Right kidney (tissue), 1 donor: ENCODE data around the gene TTC12.
A peak's percentile ranks its signal among the peaks of the same experiment; 100 is the strongest.

ENCODE experiments used
- DNase-seq: peaks from one replicate; pipeline ENCODE4 v3.0.0-alpha.2; 2016

TTC12 gene

DNA sequence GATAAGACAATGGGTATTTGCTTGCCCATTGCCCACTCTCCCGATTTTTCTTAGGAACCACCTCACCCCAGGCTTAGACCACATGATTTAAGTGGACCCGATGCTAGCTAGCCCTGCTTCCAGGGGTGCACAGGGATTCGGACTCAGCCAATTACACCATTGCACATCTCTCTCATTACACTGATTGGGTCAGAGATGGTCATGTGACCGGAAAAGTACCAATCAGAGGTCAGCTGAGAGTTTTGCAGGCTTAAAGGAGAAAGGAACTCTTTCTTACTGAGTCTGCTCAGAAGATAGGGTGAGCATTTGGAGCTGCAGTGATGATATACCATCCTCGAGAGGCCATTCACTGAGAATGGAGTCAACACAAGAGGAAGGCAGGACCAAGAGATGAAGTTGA lies 61.0 kb downstream of the TTC12 start:
- DNase-seq: no peak

- DNase-seq: no peak
These were observed 61.8 kb downstream of the TTC12 start for GRCh38 chr11:113376156-113376555.

- DNase-seq: no peak
These were observed 63.5 kb downstream of the TTC12 start for GRCh38 chr11:113377681-113378412.

DNA sequence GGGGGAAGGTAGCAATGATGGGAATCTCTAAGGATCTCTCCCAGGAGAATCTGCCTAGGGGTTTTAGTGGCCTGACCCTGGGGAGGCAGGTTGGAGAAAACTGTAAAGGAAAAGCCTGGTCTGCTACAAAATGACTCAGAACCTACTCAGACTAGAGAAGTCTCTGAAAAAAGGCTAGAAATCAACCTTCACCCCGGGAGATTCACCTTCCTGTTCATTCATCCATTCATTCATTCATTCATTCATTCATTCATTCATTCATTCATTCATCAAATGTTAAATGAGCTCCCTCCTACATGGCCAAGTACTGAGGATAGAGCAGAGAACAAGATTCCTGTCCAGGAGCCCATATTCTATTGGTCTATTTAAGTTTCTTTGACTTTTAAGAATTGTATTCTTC lies 64.3 kb downstream of the TTC12 start:
- no peak for DNase-seq

- DNase-seq: no peak
These were observed 67.7 kb downstream of the TTC12 start for GRCh38 chr11:113382121-113382520.

GRCh38 chr11:113384551-113384950 lies 70.2 kb downstream of the TTC12 start:
- no peak for DNase-seq

- no peak for DNase-seq
These were observed 71.4 kb downstream of the TTC12 start for GRCh38 chr11:113385749-113386148.

GRCh38 chr11:113386866-113387265 lies 72.5 kb downstream of the TTC12 start:
- no peak for DNase-seq

DNA sequence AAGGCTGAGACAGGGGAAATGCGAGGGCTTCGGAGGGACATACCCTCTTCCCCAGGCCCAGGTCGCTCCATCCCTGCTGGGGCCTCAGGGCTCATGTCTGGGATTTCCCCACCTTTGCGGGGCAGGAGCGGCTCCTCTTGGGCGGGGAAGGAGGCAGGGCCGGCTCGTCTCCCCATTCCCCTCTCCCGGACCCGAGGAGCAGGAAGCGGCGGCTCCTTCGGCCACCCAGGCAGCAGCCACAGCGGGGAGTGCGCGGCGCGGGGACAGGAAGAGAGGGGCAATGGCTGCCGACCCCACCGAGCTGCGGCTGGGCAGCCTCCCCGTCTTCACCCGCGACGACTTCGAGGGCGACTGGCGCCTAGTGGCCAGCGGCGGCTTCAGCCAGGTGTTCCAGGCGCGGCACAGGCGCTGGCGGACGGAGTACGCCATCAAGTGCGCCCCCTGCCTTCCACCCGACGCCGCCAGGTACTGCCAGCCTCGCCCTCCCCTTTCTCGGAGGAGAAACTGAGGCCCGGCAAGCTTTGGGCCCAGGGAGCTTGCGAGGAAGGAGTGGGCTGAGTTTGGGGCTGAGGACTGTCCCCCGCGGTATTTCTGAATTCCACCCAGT lies 73.3 kb downstream of the TTC12 start, which contains the start of gene ANKK1:
Gene ANKK1 (plus strand): TSS at position 175 of the 607 bp plus-strand sequence. CDS start 106 bp downstream, at position 281.
- peak; percentile 61 for DNase-seq

GRCh38 chr11:113389272-113389671 lies 74.9 kb downstream of the TTC12 start:
- DNase-seq: no peak

- no peak for DNase-seq
These were observed 78.0 kb downstream of the TTC12 start for GRCh38 chr11:113392236-113392921.

DNA sequence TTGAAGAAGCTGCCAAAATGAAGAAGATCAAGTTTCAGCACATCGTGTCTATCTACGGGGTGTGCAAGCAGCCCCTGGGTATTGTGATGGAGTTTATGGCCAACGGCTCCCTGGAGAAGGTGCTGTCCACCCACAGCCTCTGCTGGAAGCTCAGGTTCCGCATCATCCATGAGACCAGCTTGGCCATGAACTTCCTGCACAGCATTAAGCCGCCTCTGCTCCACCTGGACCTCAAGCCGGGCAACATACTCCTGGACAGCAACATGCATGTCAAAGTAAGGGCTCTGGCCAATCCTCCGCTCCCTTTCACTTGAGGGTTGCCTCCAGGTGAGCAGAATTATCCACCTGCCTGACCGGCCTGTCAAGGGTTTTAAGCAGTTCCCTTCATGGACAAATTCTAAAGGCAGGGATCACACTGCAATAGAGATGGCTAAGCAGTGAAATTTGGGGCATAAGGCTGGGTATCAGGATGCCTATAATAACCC lies 79.2 kb downstream of the TTC12 start:
- no peak for DNase-seq

- DNase-seq: no peak
These were observed 80.5 kb downstream of the TTC12 start for GRCh38 chr11:113394919-113395318.

DNA sequence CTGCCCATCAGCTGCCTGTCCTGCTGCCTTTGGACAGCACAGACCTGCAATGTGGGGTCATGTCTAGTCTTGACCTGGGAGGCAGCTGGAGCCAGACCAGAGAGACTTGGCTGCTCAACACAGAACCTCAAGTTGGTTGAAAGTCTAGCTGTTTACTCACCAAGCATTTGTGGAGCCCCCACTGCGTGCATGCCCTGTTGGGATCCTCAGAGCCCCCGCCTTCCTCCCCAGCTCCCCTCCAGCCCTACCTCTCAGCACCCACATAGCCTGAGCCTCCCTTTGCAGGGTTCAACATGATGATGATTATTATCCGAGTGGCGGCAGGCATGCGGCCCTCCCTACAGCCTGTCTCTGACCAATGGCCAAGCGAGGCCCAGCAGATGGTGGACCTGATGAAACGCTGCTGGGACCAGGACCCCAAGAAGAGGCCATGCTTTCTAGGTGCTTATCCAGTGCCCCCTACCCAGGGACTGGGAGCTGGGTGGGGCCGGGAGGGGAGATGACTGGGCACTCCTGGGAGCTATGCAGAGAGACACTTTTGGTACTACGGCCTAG lies 81.5 kb downstream of the TTC12 start:
- no peak for DNase-seq

- DNase-seq: no peak
These were observed 82.3 kb downstream of the TTC12 start for GRCh38 chr11:113396690-113397089.

DNA sequence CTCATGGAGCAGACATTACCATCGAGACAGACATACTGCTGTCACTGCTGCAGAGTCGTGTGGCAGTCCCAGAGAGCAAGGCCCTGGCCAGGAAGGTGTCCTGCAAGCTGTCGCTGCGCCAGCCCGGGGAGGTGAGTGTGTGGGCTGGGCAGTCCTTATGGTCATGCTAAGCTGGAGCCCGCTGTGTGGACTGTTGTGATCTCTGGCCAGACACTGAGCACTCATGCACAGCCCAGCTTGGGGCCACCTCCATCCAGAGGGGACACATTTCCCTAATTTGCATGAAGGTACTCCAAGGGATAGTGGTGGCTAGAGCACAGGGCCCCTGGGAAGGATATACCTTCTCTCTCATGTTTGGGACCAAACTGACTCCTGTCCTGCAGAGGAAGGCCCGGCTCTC lies 82.8 kb downstream of the TTC12 start:
- DNase-seq: no peak

- DNase-seq: no peak
These were observed 83.4 kb downstream of the TTC12 start for GRCh38 chr11:113397821-113398220.

- no peak for DNase-seq
These were observed 84.5 kb downstream of the TTC12 start for GRCh38 chr11:113398669-113399430.

- no peak for DNase-seq
These were observed 86.3 kb downstream of the TTC12 start for GRCh38 chr11:113400631-113401230.

GRCh38 chr11:113401718-113402117 lies 87.3 kb downstream of the TTC12 start:
- DNase-seq: no peak

GRCh38 chr11:113404859-113405430 lies 90.6 kb downstream of the TTC12 start:
- no peak for DNase-seq
